Left lung (tissue), 10 donors: ENCODE data around the gene PAK2. TPM values are rescaled to one million over a fixed set of nuclear protein-coding genes. Genes with fewer than 3 reads are reported as not detected.
A peak's percentile ranks its signal among the peaks of the same experiment; 100 is the strongest.
"Not testable (repeated sequence)": the region's sequence is repeated elsewhere in the genome, so short reads cannot be mapped to it uniquely, and the experiment has no call there.

Experiments
- ATAC-seq: fragments of 200-7000 bp; cut with Tn5 transposase; one replicate; pipeline ENCODE4 v1.9.1; 2020; ENCODE audit warnings: moderate library complexity
- DNase-seq, 4 donors: peaks; one replicate each; pipeline ENCODE4 v3.0.0-alpha.2; 2013 to 2020
- H3K27ac ChIP-seq, 2 donors: fragments of 200-600 bp; sonication (generic) in 1 of 2; one replicate each; pipeline versions ENCODE4 v1.5.0 to v1.8.0; 2020 to 2021
- H3K27me3 ChIP-seq, 2 donors: fragments of 200-600 bp; sonication (generic) in 1 of 2; one replicate each; pipeline versions ENCODE4 v1.5.0 to v1.8.0; 2020 to 2021
- H3K36me3 ChIP-seq, 2 donors: fragments of 200-600 bp; sonication (generic) in 1 of 2; one replicate each; pipeline versions ENCODE4 v1.5.0 to v1.8.0; 2020 to 2021
- H3K4me1 ChIP-seq, 2 donors: fragments of 200-600 bp; one replicate each; pipeline ENCODE4 v1.8.0; 2021
- H3K4me3 ChIP-seq, 2 donors: fragments of 200-600 bp; sonication (generic) in 1 of 2; one replicate each; pipeline versions ENCODE4 v1.5.0 to v1.8.0; 2020 to 2021; ENCODE audit warnings: mild to moderate bottlenecking in 1 of 2
- H3K9me3 ChIP-seq, 2 donors: fragments of 200-600 bp; sonication (generic) in 1 of 2; one replicate each; pipeline versions ENCODE4 v1.5.0 to v1.8.0; 2020 to 2021
- intact Hi-C, 2 donors: fragments of 100-400 bp; cut with DNase I; formaldehyde crosslinking; loops; one replicate each; pipeline versions ENCODE4 v1.11.2 to v1.14.2; 2022
- polyA plus RNA-seq, 6 donors: library from polyadenylated mRNA; unstranded; fragments of 120-200 nt; gene quantifications; one replicate each; pipeline ENCODE4 v1.2.1, GENCODE V29; 2013; ENCODE audit not compliant: insufficient read length in 6 of 6
- total RNA-seq, 2 donors: library from RNA; stranded (reverse); fragmentation: NEBNext Ultra II Directional; extraction: Animal tissue kit (Norgen Biotek cat#: 25700); gene quantifications; one replicate each; pipeline ENCODE4 v1.2.1, GENCODE V29; 2021
- TF ChIP-seq, protein P1 (sequence below), 2 donors: fragments of 200-600 bp; sonication (generic) in 1 of 2; IDR thresholded peaks; one replicate each; pipeline versions ENCODE4 v1.5.0 to v1.8.0; 2021; ENCODE audit warnings: antibody characterized with exemption in 2 of 2
- donor health status: DM: no; HTN: yes; CAD: no.
- donor health status: DM: no; HTN: no; CAD: no.

PAK2 gene
- total and polyA plus RNA-seq, 8 donors = 62.8 to 87.1 (median 76.9) TPM

DNA sequence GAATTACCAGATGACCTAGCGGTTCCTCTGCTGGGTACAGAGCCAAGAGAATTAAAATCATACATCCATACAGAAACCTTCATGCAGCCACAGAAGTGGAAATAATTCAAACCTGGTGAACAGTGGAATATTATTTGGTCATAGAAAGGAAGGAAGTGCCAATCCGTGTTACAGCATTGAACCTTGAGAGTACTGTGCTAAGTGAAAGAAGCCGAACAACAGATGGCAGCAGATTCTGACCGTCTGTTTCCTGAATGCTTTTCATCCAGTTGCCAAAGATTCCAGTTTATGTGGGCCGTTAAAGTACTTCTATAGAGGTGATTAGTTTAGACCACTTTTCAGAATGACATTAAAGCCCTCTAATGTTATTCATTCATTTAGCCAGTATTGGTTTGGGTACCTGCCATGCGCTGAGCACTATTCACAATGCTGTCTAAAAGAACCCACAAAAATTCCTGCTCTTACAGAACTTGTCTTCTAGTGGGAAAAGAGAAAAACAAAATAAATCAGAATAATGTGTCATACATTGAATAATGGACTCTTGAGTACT is 82.2 kb downstream of the PAK2 start:
- TF ChIP-seq, protein P1, sequence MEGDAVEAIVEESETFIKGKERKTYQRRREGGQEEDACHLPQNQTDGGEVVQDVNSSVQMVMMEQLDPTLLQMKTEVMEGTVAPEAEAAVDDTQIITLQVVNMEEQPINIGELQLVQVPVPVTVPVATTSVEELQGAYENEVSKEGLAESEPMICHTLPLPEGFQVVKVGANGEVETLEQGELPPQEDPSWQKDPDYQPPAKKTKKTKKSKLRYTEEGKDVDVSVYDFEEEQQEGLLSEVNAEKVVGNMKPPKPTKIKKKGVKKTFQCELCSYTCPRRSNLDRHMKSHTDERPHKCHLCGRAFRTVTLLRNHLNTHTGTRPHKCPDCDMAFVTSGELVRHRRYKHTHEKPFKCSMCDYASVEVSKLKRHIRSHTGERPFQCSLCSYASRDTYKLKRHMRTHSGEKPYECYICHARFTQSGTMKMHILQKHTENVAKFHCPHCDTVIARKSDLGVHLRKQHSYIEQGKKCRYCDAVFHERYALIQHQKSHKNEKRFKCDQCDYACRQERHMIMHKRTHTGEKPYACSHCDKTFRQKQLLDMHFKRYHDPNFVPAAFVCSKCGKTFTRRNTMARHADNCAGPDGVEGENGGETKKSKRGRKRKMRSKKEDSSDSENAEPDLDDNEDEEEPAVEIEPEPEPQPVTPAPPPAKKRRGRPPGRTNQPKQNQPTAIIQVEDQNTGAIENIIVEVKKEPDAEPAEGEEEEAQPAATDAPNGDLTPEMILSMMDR (IDR thresholded peaks at IDR 0.05) = no peak
- no peak for DNase-seq
- intact Hi-C loops = no loop called here
- Histone ChIP-seq H3K36me3 (peaks cover 6 to 100% of the 10 kb centered on the region in 2 donors), H3K27me3 (no peaks in the 10 kb centered on the region), H3K27ac (no peak overlapping the region), H3K9me3 (no peaks in the 10 kb centered on the region), H3K4me3 (no peak overlapping the region), H3K4me1 (no peaks in the 10 kb centered on the region)
- ATAC-seq = no peak

DNA sequence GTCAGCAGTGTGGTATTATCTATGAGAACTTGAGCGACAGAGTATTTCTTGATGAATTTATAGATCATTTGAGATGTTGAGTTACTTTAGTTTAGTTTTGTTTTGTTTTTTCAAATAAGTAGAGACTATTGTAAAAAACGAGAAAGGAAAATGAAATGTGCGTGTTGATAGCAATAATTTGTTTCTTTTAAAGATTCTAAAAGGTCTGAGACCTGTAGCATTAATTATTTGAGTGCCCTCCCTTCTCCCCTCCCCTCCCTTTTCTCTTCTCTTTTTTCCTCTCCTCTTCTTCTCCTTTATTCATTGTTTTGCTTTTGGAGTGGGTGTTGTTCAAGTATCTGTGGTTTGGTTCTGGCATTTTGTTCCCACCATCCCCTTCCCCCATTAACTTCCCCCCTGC is 90.0 kb downstream of the PAK2 start:
- H3K27ac ChIP-seq, H3K4me3 ChIP-seq, H3K27me3 ChIP-seq, DNase-seq, H3K4me1 ChIP-seq, H3K9me3 ChIP-seq, intact Hi-C loops, ATAC-seq: not testable (repeated sequence)
- peaks cover 0 to 78% of the 10 kb centered on the region in 2 donors for H3K36me3 ChIP-seq

DNA sequence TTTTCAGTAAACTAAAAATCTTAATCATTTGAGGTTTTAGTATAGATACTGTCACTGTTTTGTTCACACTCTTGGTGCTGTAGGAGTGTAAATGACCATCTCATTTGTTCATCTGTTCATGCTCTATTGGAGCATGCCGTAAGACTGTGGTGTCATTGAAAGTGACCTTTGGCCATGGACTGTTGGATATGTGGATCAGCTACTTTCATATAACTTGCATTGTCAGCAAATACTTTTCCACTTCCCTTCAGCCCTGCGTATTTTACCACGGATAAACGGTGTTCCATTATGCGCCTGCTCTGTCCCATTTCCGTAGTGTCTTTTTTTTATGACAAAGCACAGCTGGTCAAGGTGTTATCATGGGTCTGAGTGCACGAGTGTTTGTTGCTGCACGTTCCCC is 95.4 kb downstream of the PAK2 start:
- no peak overlapping the region for H3K27ac ChIP-seq
- TF ChIP-seq, protein P1 (IDR thresholded peaks at IDR 0.05) = no peak
- H3K36me3 ChIP-seq = peaks cover 0 to 26% of the 10 kb centered on the region in 2 donors
- no peaks in the 10 kb centered on the region for H3K9me3 ChIP-seq
- DNase-seq (peak in 1 of 4 donors; percentile 3), ATAC-seq (no peak)
- intact Hi-C loops = loop anchor here in 1 of 2 donors (5.0 kb wide), 1 partner anchor 132 kb away; the partner anchor contains the start of gene PIGZ
- H3K27me3 ChIP-seq = no peaks in the 10 kb centered on the region
- peaks cover 0 to 6% of the 10 kb centered on the region in 2 donors for H3K4me1 ChIP-seq
- H3K4me3 ChIP-seq = no peak overlapping the region

DNA sequence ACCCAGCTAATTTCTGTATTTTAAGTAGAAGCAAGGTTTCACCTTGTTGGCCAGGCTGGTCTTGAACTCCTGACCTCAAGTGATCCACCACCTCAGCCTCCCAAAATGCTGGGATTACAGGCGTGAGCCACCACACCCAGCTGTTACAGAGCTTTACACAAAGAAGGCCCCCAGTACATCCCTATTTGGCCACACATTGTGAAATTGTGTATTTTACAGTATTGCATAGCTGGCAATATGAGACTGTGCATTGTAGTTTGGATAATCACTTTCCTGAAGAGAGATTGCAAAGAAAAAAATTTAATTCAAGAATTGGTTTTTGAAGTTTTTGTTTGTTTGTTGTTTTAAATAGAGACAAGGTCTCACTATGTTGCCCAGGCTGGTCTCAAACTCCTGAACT is 97.0 kb downstream of the PAK2 start:
- H3K27ac ChIP-seq, H3K9me3 ChIP-seq, DNase-seq, H3K27me3 ChIP-seq, ATAC-seq, H3K4me1 ChIP-seq, H3K4me3 ChIP-seq: not testable (repeated sequence)
- intact Hi-C loops = loop anchor here in 1 of 2 donors (5.0 kb wide), 1 partner anchor 131 kb away; the partner anchor contains the start of gene PIGZ
- peaks cover 0 to 10% of the 10 kb centered on the region in 2 donors for H3K36me3 ChIP-seq

DNA sequence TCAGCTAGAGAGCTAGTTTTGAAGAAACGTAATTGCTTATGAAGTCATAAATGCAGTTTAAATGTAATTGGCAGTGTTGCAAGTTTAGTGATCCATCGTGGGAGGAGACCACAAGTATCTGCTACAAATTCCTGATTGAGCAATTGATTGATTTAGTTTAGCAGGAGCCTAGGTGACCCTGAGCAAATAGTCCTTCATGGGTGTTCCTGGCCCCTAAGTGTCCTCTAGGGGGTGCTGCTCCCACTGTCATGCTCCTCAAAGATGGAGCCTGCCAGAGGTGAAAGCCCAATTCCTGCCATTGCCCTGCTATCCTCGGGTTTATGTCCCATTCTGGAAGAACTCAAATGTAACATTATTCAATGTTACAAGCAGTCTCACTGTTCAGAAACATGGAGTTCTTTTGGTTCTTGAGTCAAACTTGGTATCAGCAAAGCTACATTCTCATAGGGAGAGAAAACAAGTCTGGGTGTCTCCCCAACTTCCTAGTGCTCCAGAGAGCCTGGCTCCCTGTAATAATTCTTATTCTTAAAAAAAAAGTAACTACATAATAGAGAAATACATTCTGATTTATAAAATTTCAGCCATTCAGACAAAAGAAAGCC is 98.3 kb downstream of the PAK2 start:
- intact Hi-C loops = loop anchor here in 1 of 2 donors (5.0 kb wide), 1 partner anchor 129 kb away; the partner anchor contains the start of gene PIGZ
- ATAC-seq (peak; percentile 97), DNase-seq (peak in 2 of 4 donors; percentile 50 to 64)
- no peaks in the 10 kb centered on the region for H3K9me3 ChIP-seq
- peaks cover 0 to under 1% of the 10 kb centered on the region in 2 donors for H3K36me3 ChIP-seq
- H3K4me3 ChIP-seq = no peak overlapping the region
- TF ChIP-seq, protein P1 (IDR thresholded peaks at IDR 0.05) = peak; percentile 83 to 84
- H3K27me3 ChIP-seq = no peaks in the 10 kb centered on the region
- peaks cover 0 to 6% of the 10 kb centered on the region in 2 donors for H3K4me1 ChIP-seq
- H3K27ac ChIP-seq = no peak overlapping the region

DNA sequence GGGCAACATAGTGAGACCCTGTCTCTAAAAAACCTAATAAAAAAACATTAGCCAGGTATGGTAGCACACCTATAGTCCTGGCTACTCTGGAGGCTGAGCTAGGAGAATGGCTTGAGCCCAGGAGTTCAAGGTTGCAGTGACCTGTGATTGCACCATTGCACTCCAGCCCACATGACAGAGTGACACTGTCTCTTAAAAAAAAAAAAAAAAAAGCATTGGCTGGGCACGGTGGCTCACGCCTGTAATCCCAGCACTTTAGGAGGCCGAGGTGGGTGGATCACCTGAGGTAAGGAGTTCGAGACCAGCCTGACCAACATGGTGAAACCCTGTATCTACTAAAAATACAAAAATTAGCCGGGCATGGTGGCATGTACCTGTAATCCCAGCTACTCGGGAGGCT is 99.7 kb downstream of the PAK2 start:
- DNase-seq, H3K27ac ChIP-seq, ATAC-seq, H3K4me1 ChIP-seq, H3K9me3 ChIP-seq, H3K27me3 ChIP-seq, H3K4me3 ChIP-seq, H3K36me3 ChIP-seq: not testable (repeated sequence)
- intact Hi-C loops = loop anchor here in 1 of 2 donors (5.0 kb wide), 1 partner anchor 128 kb away; the partner anchor contains the start of gene PIGZ
